HepG2 (cell line): ENCODE measurements around the gene THOC2. TPM values are rescaled to one million over a fixed set of nuclear protein-coding genes. Genes with fewer than 3 reads are reported as not detected.

Source experiments
- ATAC-seq: fragments of 200-7000 bp; cut with Tn5 transposase; 3 replicates; pipeline ENCODE4 v1.9.1; 2020; ENCODE audit warnings: mild to moderate bottlenecking, moderate library complexity
- BruUV-seq: library from RNA; stranded (reverse); fragments of 400-500 nt; replicated peaks from 2 replicates; lab custom pipeline; 2021; lab: Mats Ljungman, UMichigan
- CTCF ChIA-PET: fragments of 300-600 bp; formaldehyde crosslinking; extraction: SDS; loops from one replicate; lab custom pipeline; 2021; ENCODE audit warnings: low total read pairs, inconsistent platforms, low intra/inter-chr PET ratio; lab: Yijun Ruan, JAX
- POLR2A ChIA-PET: fragments of 350-600 bp; sonication (Branson Sonifier 250); formaldehyde crosslinking; loops from one replicate; lab custom pipeline; 2020; ENCODE audit warnings: antibody characterized with exemption, inconsistent platforms; lab: Yijun Ruan, JAX
- DNase-seq: peaks from one replicate; pipeline ENCODE4 v3.0.0-alpha.2; 2015; ENCODE audit warnings: low spot score
- FAIRE-seq: peaks from 3 replicates; lab custom pipeline; 2011; peaks lifted over from hg19 to GRCh38; lab: Jason Lieb, UNC
- H2AFZ ChIP-seq: one replicate; pipeline ENCODE4 v1.6.1; 2011; ENCODE audit warnings: low read length, inconsistent platforms
- H3K27ac ChIP-seq: fragments of 300-600 bp; 3 replicates; pipeline ENCODE4 v1.8.0; 2011; ENCODE audit warnings: mixed run types, mild to moderate bottlenecking, mixed read lengths, low read length, inconsistent platforms; ENCODE audit not compliant: insufficient read depth; ENCODE audit errors: extremely low read length
- H3K27me3 ChIP-seq, 2 experiments: fragments of 200-600 bp in 1 of 2; 2 replicates in 1 of 2; 3 replicates in 1 of 2; pipeline versions ENCODE4 v1.6.0 to v1.8.0; 2011; ENCODE audit warnings: low read length in 2 of 2, mild to moderate bottlenecking in 2 of 2, moderate library complexity in 2 of 2, inconsistent platforms in 1 of 2; ENCODE audit not compliant: insufficient read depth in 2 of 2, control insufficient read depth in 1 of 2
- H3K36me3 ChIP-seq, 2 experiments: fragments of 200-600 bp in 1 of 2; replicated peaks in 1 of 2; 2 replicates in 1 of 2; 3 replicates in 1 of 2; pipeline versions ENCODE4 v1.5.1 to v1.8.0; 2011; ENCODE audit warnings: low read length in 2 of 2, inconsistent platforms in 1 of 2; ENCODE audit not compliant: insufficient read depth in 2 of 2, control insufficient read depth in 1 of 2
- H3K4me1 ChIP-seq: 2 replicates; pipeline ENCODE4 v1.5.1; 2012; ENCODE audit warnings: low read length, inconsistent platforms; ENCODE audit not compliant: insufficient read depth
- H3K4me2 ChIP-seq: 2 replicates; pipeline ENCODE4 v1.6.0; 2011; ENCODE audit warnings: low read depth, low read length, inconsistent platforms
- H3K4me3 ChIP-seq, 3 experiments: fragments of 200-600 bp in 1 of 3; sonication (generic), shearing (Covaris generic) in 1 of 3; replicated peaks in 1 of 3; 2 replicates each; pipeline ENCODE4 v1.5.1; 2011 to 2016; ENCODE audit warnings: low read length in 3 of 3, inconsistent platforms in 2 of 3, low read depth in 2 of 3, mild to moderate bottlenecking in 2 of 3, control low read depth in 1 of 3, mixed read lengths in 1 of 3; ENCODE audit not compliant: insufficient read depth in 1 of 3
- H3K79me2 ChIP-seq: one replicate; pipeline ENCODE4 v1.6.1; 2011; ENCODE audit warnings: low read length, inconsistent platforms; ENCODE audit not compliant: insufficient read depth
- H3K9ac ChIP-seq: 2 replicates; pipeline ENCODE4 v1.6.0; 2011; ENCODE audit warnings: mild to moderate bottlenecking, low read depth, low read length, inconsistent platforms; ENCODE audit not compliant: insufficient read depth
- H3K9me3 ChIP-seq: 2 replicates; pipeline ENCODE4 v1.5.1; 2012; ENCODE audit warnings: mild to moderate bottlenecking, low read length
- H4K20me1 ChIP-seq: 2 replicates; pipeline ENCODE4 v1.6.0; 2011; ENCODE audit warnings: inconsistent platforms, mild to moderate bottlenecking, low read length, moderate library complexity; ENCODE audit not compliant: insufficient read depth
- AKAP8 ChIP-seq: sonication (generic); formaldehyde crosslinking; IDR thresholded peaks from 2 replicates; pipeline ENCODE4 v1.5.1; 2020; ENCODE audit warnings: mild to moderate bottlenecking, missing genetic modification reagents
- ATRX ChIP-seq: sonication (generic); formaldehyde crosslinking; IDR thresholded peaks from 2 replicates; pipeline ENCODE4 v1.4.0; 2020; ENCODE audit warnings: missing genetic modification reagents, borderline replicate concordance
- BRCA1 ChIP-seq: sonication (generic); formaldehyde crosslinking; IDR thresholded peaks from 2 replicates; pipeline ENCODE4 v1.4.0; 2020; ENCODE audit warnings: missing genetic modification reagents
- ELK4 ChIP-seq: sonication (generic); formaldehyde crosslinking; IDR thresholded peaks from 2 replicates; pipeline ENCODE4 v1.9.0; 2021; ENCODE audit warnings: missing genetic modification reagents, borderline replicate concordance
- FLYWCH1 ChIP-seq: sonication (generic); formaldehyde crosslinking; IDR thresholded peaks from 2 replicates; pipeline ENCODE4 v1.8.1; 2023; ENCODE audit warnings: mild to moderate bottlenecking, missing genetic modification reagents
- FOXA1 ChIP-seq, 2 experiments: fragments of 450-650 bp in 1 of 2; sonication (generic) in 1 of 2; formaldehyde crosslinking in 1 of 2; IDR thresholded peaks; 2 replicates each; pipeline versions ENCODE4 v1.4.0 to v1.6.1; 2016 to 2020; ENCODE audit warnings: missing genetic modification reagents in 1 of 2
- GLMP ChIP-seq: sonication (generic); formaldehyde crosslinking; IDR thresholded peaks from 2 replicates; pipeline ENCODE4 v1.9.0; 2021; ENCODE audit warnings: missing genetic modification reagents, mild to moderate bottlenecking, borderline replicate concordance
- HOMEZ ChIP-seq: IDR thresholded peaks from 2 replicates; pipeline ENCODE4 v1.6.1; 2016; ENCODE audit warnings: low read depth
- IRX3 ChIP-seq: sonication (generic); formaldehyde crosslinking; IDR thresholded peaks from 2 replicates; pipeline ENCODE4 v1.8.1; 2023; ENCODE audit warnings: mild to moderate bottlenecking, low read depth, missing genetic modification reagents, borderline replicate concordance
- KAT2B ChIP-seq: fragments of 150-350 bp; IDR thresholded peaks from 2 replicates; pipeline ENCODE4 v1.6.1; 2014; ENCODE audit warnings: low read depth, low read length, borderline replicate concordance
- MYC ChIP-seq: sonication (generic); formaldehyde crosslinking; IDR thresholded peaks from 2 replicates; pipeline ENCODE4 v1.9.0; 2021; ENCODE audit warnings: missing genetic modification reagents, borderline replicate concordance
- PHF5A ChIP-seq: IDR thresholded peaks from one replicate; pipeline ENCODE4 v1.6.1; 2018; ENCODE audit warnings: low read depth, missing genetic modification reagents; ENCODE audit not compliant: unreplicated experiment
- POLR2AphosphoS2 ChIP-seq: IDR thresholded peaks from 2 replicates; pipeline ENCODE4 v1.6.1; 2011; ENCODE audit warnings: low read depth, low read length, improper control_type of control experiment
- RBAK ChIP-seq: sonication (generic); formaldehyde crosslinking; IDR thresholded peaks from 2 replicates; pipeline ENCODE4 v1.5.1; 2020; ENCODE audit warnings: mild to moderate bottlenecking, missing genetic modification reagents
- RXRA ChIP-seq: sonication (generic); formaldehyde crosslinking; IDR thresholded peaks from 2 replicates; pipeline ENCODE4 v1.5.1; 2020; ENCODE audit warnings: missing genetic modification reagents
- SOX6 ChIP-seq, 2 experiments: fragments of 450-650 bp in 1 of 2; sonication (generic) in 1 of 2; formaldehyde crosslinking in 1 of 2; IDR thresholded peaks; 2 replicates each; pipeline versions ENCODE4 v1.4.0 to v1.6.1; 2017 to 2020; ENCODE audit warnings: antibody characterized with exemption in 1 of 2, mild to moderate bottlenecking in 1 of 2, missing genetic modification reagents in 1 of 2
- SPEN ChIP-seq: sonication (generic); formaldehyde crosslinking; IDR thresholded peaks from 2 replicates; pipeline ENCODE4 v1.5.1; 2020; ENCODE audit warnings: low read depth, mild to moderate bottlenecking, missing genetic modification reagents
- WIZ ChIP-seq: sonication (generic); formaldehyde crosslinking; IDR thresholded peaks from 2 replicates; pipeline ENCODE4 v1.5.1; 2020; ENCODE audit warnings: mild to moderate bottlenecking, missing genetic modification reagents
- ZNF17 ChIP-seq: sonication (generic); formaldehyde crosslinking; IDR thresholded peaks from 2 replicates; pipeline ENCODE4 v1.5.0; 2020; ENCODE audit warnings: mild to moderate bottlenecking, missing genetic modification reagents
- ZNF180 ChIP-seq: sonication (generic); formaldehyde crosslinking; IDR thresholded peaks from 2 replicates; pipeline ENCODE4 v1.4.0; 2020; ENCODE audit warnings: low read depth, missing genetic modification reagents, borderline replicate concordance
- ZNF335 ChIP-seq: sonication (generic); formaldehyde crosslinking; IDR thresholded peaks from 2 replicates; pipeline ENCODE4 v1.4.0; 2020; ENCODE audit warnings: missing genetic modification reagents
- ZNF354B ChIP-seq: sonication (generic); formaldehyde crosslinking; IDR thresholded peaks from 2 replicates; pipeline ENCODE4 v1.8.0; 2022; ENCODE audit warnings: mild to moderate bottlenecking, missing genetic modification reagents
- ZNF768 ChIP-seq: sonication (generic); formaldehyde crosslinking; IDR thresholded peaks from 2 replicates; pipeline ENCODE4 v1.4.0; 2020; ENCODE audit warnings: missing genetic modification reagents
- ZNF841 ChIP-seq: sonication (generic); formaldehyde crosslinking; IDR thresholded peaks from 2 replicates; pipeline ENCODE4 v1.8.1; 2023; ENCODE audit warnings: missing genetic modification reagents, borderline replicate concordance
- WGBS: methylation state at CpG from one replicate; pipeline ENCODE4 v1.1.6; 2017; ENCODE audit warnings: low lambda C conversion rate; 5-methylcytosine and 5-hydroxymethylcytosine counted together
- in situ Hi-C: cut with HindIII; loops from 2 replicates; pipeline ENCODE4 v1.10.0; 2017; ENCODE audit warnings: low pct_unique_long_range_greater_than_20kb; ENCODE audit not compliant: extremely low pct_ligation_motif_present
- intact Hi-C: fragments of 100-400 bp; cut with micrococcal nuclease; formaldehyde crosslinking; loops from one replicate; pipeline ENCODE4 v1.10.0; 2022; ENCODE audit not compliant: unreplicated experiment
- polyA plus RNA-seq, 8 experiments: library from polyadenylated mRNA; depleted of rRNA in 3 of 8; stranded (reverse) in 7 of 8; unstranded in 1 of 8; fragments of >200 nt; fragmentation: Illumina TruSeq in 4 of 8; extraction: Trizol in 4 of 8; gene quantifications; 2 replicates each; pipeline versions ENCODE4 v1.2.1 to v1.2.3, GENCODE V29; 2011 to 2016; ENCODE audit warnings: low read depth in 4 of 8, missing spikeins in 1 of 8, mixed read lengths in 1 of 8; ENCODE audit not compliant: insufficient read depth in 1 of 8
- total RNA-seq, 5 experiments: library from RNA; depleted of rRNA; stranded (reverse); fragments of >200 nt; fragmentation: Illumina TruSeq; extraction: Trizol; gene quantifications; 2 replicates each; pipeline ENCODE4 v1.2.3, GENCODE V29; 2016; ENCODE audit warnings: low read depth in 1 of 5

The THOC2 gene
- total and polyA plus RNA-seq, 2 of the 13 experiments (the other 11 are each of a cell fraction or from before 2014, with no cell fraction given): 87.1 to 101 TPM

- TF ChIP-seq RBAK (no peak), ATRX (no peak), ZNF180 (no peak), ZNF335 (CRISPR knock-in tag) (no peak), ZNF354B (CRISPR knock-in tag) (no peak), MYC (CRISPR knock-in tag) (no peak), FLYWCH1 (CRISPR knock-in tag) (no peak), AKAP8 (CRISPR knock-in tag) (no peak), ELK4 (CRISPR knock-in tag) (no peak), PHF5A (CRISPR knock-in tag) (no peak), IRX3 (no peak), RXRA (CRISPR knock-in tag) (no peak), KAT2B (no peak)
These were observed 37.6 kb downstream of the THOC2 start (continued) for GRCh38 chrX:123695242-123695641.

- POLR2A ChIA-PET: no interaction called here
- CTCF ChIA-PET: no interaction called here
- H3K27ac ChIP-seq: no peak overlapping the region
- 99% methylated on average over 5 of the region's 5 CpGs for WGBS
- H3K4me1 ChIP-seq: no peaks in the 10 kb centered on the region
- no peaks in the 10 kb centered on the region for H3K79me2 ChIP-seq
- H3K4me3 ChIP-seq: no peak overlapping the region
- H3K4me2 ChIP-seq: no peak overlapping the region
- no peaks in the 10 kb centered on the region for H3K27me3 ChIP-seq
- H4K20me1 ChIP-seq: no peaks in the 10 kb centered on the region
- no peaks in the 10 kb centered on the region for H3K9me3 ChIP-seq
- H3K9ac ChIP-seq: no peak overlapping the region
- intact Hi-C loops: no loop called here
- TF ChIP-seq ZNF841 (CRISPR knock-in tag): no peak
- TF ChIP-seq BRCA1 (CRISPR knock-in tag): no peak
- TF ChIP-seq HOMEZ (CRISPR knock-in tag): no peak
- no peak for TF ChIP-seq SOX6 (IDR thresholded peaks at IDR 0.05)
- TF ChIP-seq SOX6 (CRISPR knock-in tag; IDR thresholded peaks at IDR 0.05): no peak
- TF ChIP-seq GLMP (CRISPR knock-in tag): no peak
- no peak for TF ChIP-seq FOXA1 (IDR thresholded peaks at IDR 0.05)
- TF ChIP-seq FOXA1 (CRISPR knock-in tag; IDR thresholded peaks at IDR 0.05): no peak
- TF ChIP-seq POLR2AphosphoS2: no peak
- no peak for TF ChIP-seq ZNF768 (CRISPR knock-in tag)
- TF ChIP-seq SPEN (CRISPR knock-in tag): no peak
- no peak for TF ChIP-seq ZNF17 (CRISPR knock-in tag)
- no peak for TF ChIP-seq WIZ (CRISPR knock-in tag)
- TF ChIP-seq, all 625 proteins: peak for 0
- ATAC-seq: no peak
- BruUV-seq: no TSS peak
- FAIRE-seq: no peak
- in situ Hi-C loops: no loop called here
- no peak for DNase-seq
- no peak overlapping the region for H2AFZ ChIP-seq
- H3K36me3 ChIP-seq: peaks cover 2 to 15% of the 10 kb centered on the region in 2 experiments; a peak in 2 of 5 replicates
These were observed 41.1 kb downstream of the THOC2 start for GRCh38 chrX:123691776-123692175.
